Sigmoid colon (tissue), 4 donors: ENCODE results near the gene UBASH3B.
A peak's percentile ranks its signal among the peaks of the same experiment; 100 is the strongest.

Source experiments
- POLR2A ChIP-seq, 2 donors: fragments of 450-650 bp; IDR thresholded peaks; one replicate each; pipeline ENCODE4 v1.6.1; 2016; ENCODE audit warnings: antibody characterized with exemption in 2 of 2, mild to moderate bottlenecking in 2 of 2, moderate library complexity in 2 of 2
- POLR2AphosphoS5 ChIP-seq, 4 donors: sonication (generic); formaldehyde crosslinking; IDR thresholded peaks; one replicate each; pipeline ENCODE4 v1.6.1; 2017; ENCODE audit warnings: antibody characterized with exemption in 4 of 4
- TF ChIP-seq, protein P1 (sequence below), 4 experiments: fragments of 450-650 bp in 3 of 4; fragments of 200-600 bp in 1 of 4; IDR thresholded peaks; one replicate each; pipeline ENCODE4 v1.5.1; 2016 to 2019; ENCODE audit warnings: antibody characterized with exemption in 4 of 4, mild to moderate bottlenecking in 3 of 4, moderate library complexity in 2 of 4

DNA sequence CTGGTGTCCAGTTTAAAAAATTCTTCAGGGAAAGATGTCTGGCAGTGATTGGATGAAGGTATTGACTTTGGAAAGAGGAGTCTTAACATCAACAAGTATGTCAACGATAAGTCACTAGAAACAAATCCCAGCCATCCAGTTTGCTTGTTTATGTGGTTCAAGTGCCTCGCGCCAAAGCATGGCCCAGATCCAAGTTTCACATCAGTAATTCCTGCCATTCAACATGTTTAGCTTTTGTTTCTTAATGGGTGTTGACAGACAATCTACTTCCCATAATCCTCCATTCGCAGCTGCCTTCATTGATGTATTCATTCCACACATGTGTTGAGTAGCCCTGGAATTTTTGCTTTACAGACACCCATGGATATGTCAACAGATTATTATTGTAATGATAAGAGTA is 77.8 kb downstream of the UBASH3B start:
- TF ChIP-seq POLR2AphosphoS5 (IDR thresholded peaks at IDR 0.05) (peak in 1 of 4 donors; percentile 36), POLR2A (IDR thresholded peaks at IDR 0.05) (no peak)
- TF ChIP-seq, protein P1, sequence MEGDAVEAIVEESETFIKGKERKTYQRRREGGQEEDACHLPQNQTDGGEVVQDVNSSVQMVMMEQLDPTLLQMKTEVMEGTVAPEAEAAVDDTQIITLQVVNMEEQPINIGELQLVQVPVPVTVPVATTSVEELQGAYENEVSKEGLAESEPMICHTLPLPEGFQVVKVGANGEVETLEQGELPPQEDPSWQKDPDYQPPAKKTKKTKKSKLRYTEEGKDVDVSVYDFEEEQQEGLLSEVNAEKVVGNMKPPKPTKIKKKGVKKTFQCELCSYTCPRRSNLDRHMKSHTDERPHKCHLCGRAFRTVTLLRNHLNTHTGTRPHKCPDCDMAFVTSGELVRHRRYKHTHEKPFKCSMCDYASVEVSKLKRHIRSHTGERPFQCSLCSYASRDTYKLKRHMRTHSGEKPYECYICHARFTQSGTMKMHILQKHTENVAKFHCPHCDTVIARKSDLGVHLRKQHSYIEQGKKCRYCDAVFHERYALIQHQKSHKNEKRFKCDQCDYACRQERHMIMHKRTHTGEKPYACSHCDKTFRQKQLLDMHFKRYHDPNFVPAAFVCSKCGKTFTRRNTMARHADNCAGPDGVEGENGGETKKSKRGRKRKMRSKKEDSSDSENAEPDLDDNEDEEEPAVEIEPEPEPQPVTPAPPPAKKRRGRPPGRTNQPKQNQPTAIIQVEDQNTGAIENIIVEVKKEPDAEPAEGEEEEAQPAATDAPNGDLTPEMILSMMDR (IDR thresholded peaks at IDR 0.05), result no peak
